Activated CD4-positive, alpha-beta T cell treated with anti-CD3 and anti-CD28 coated beads, Interleukin-2, Interleukin-6, amounts not matched to agents 100 ng/mL and 50 ng/mL, durations not matched to agents 16 hours and 8 hours (primary cell): ENCODE measurements around the gene NSUN6.

ENCODE experiments used
- DNase-seq: peaks from one replicate; pipeline ENCODE4 v3.0.0-alpha.2; 2020

Gene NSUN6

DNA sequence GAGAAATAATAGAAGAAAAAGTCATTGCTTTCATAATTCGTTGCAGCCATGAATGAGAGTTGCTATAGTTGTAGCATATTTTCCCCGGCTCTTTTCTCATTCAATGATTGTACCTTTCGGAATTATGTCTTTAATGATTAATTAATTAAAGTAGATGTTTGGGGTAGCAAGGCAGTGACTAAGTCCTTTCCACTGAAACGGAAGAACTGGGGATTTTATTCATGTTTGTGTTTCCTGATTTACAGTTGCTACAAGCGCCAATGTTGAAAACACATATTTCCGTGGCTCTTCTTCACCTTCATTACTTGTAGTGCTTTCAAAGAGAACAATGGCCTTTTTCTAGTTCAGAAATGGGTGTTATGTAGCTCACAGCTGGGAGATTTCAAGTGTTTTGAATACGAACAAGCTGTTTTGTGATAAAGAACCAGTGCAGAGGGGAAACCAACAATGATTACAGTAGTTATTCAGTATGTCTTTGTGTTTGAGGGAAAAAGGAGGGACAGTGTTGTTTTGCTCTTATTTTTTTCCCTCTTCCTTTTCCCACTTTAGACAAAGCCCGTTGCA, 153.5 kb downstream of the NSUN6 start:
- no peak for DNase-seq
